Neural cell (in vitro differentiated cells): ENCODE measurements around the gene ASPRV1.

ENCODE experiments used
- EZH2 ChIP-seq: fragments of 200-600, 300-800 bp; shearing (Covaris generic), sonication (generic); IDR thresholded peaks from 2 replicates; pipeline ENCODE4 v1.6.1; 2014; ENCODE audit warnings: antibody characterized with exemption, low read length, borderline replicate concordance, mild to moderate bottlenecking; ENCODE audit not compliant: insufficient read depth, poor library complexity, severe bottlenecking
- TF ChIP-seq, protein P1 (sequence below): IDR thresholded peaks from 2 replicates; pipeline ENCODE4 v1.6.1; 2012; ENCODE audit warnings: borderline replicate concordance
- TF ChIP-seq, protein P2 (sequence below): fragments of 450-650 bp; IDR thresholded peaks from 2 replicates; pipeline ENCODE4 v1.5.1; 2014; ENCODE audit warnings: antibody characterized with exemption, mild to moderate bottlenecking, moderate library complexity; ENCODE audit not compliant: poor library complexity, severe bottlenecking

GRCh38 chr2:69937968-69938367 is 23.5 kb downstream of the ASPRV1 start:
- no peak for TF ChIP-seq EZH2
- TF ChIP-seq, protein P1, sequence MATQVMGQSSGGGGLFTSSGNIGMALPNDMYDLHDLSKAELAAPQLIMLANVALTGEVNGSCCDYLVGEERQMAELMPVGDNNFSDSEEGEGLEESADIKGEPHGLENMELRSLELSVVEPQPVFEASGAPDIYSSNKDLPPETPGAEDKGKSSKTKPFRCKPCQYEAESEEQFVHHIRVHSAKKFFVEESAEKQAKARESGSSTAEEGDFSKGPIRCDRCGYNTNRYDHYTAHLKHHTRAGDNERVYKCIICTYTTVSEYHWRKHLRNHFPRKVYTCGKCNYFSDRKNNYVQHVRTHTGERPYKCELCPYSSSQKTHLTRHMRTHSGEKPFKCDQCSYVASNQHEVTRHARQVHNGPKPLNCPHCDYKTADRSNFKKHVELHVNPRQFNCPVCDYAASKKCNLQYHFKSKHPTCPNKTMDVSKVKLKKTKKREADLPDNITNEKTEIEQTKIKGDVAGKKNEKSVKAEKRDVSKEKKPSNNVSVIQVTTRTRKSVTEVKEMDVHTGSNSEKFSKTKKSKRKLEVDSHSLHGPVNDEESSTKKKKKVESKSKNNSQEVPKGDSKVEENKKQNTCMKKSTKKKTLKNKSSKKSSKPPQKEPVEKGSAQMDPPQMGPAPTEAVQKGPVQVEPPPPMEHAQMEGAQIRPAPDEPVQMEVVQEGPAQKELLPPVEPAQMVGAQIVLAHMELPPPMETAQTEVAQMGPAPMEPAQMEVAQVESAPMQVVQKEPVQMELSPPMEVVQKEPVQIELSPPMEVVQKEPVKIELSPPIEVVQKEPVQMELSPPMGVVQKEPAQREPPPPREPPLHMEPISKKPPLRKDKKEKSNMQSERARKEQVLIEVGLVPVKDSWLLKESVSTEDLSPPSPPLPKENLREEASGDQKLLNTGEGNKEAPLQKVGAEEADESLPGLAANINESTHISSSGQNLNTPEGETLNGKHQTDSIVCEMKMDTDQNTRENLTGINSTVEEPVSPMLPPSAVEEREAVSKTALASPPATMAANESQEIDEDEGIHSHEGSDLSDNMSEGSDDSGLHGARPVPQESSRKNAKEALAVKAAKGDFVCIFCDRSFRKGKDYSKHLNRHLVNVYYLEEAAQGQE = no peak
- TF ChIP-seq, protein P2, sequence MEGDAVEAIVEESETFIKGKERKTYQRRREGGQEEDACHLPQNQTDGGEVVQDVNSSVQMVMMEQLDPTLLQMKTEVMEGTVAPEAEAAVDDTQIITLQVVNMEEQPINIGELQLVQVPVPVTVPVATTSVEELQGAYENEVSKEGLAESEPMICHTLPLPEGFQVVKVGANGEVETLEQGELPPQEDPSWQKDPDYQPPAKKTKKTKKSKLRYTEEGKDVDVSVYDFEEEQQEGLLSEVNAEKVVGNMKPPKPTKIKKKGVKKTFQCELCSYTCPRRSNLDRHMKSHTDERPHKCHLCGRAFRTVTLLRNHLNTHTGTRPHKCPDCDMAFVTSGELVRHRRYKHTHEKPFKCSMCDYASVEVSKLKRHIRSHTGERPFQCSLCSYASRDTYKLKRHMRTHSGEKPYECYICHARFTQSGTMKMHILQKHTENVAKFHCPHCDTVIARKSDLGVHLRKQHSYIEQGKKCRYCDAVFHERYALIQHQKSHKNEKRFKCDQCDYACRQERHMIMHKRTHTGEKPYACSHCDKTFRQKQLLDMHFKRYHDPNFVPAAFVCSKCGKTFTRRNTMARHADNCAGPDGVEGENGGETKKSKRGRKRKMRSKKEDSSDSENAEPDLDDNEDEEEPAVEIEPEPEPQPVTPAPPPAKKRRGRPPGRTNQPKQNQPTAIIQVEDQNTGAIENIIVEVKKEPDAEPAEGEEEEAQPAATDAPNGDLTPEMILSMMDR = no peak
